ENCODE results near the gene KCTD17. TPM values are rescaled to one million over a fixed set of nuclear protein-coding genes. Genes with fewer than 3 reads are reported as not detected.

Gene KCTD17
- total RNA-seq, 1 donor from 2014 or later: 53.7 TPM

Other genes with a start within 250 kb of the KCTD17 start
- gene PVALB, start 234.7 kb upstream of the KCTD17 start, total RNA-seq (ENCODE audit: low replicate concordance): 0.75 TPM in 1 of 2 replicates, not detected in the other
- 0.59 TPM in 1 of 2 replicates, not detected in the other for gene NCF4, start 190.7 kb upstream of the KCTD17 start, total RNA-seq (ENCODE audit: low replicate concordance)
- 0.72 and 1.6 TPM in 2 replicates for gene CSF2RB, start 138.1 kb upstream of the KCTD17 start, total RNA-seq (ENCODE audit: low replicate concordance)
- 30.8 and 34.0 TPM in 2 replicates for gene TST, start 32.3 kb upstream of the KCTD17 start, total RNA-seq (ENCODE audit: low replicate concordance)
- gene MPST, start 32.0 kb upstream of the KCTD17 start, total RNA-seq (ENCODE audit: low replicate concordance): 56.6 and 71.3 TPM in 2 replicates
- gene TMPRSS6, start 58.0 kb downstream of the KCTD17 start, total RNA-seq (ENCODE audit: low replicate concordance): 7.6 and 14.3 TPM in 2 replicates
- 0.12 and 0.68 TPM in 2 replicates for gene IL2RB, start 98.2 kb downstream of the KCTD17 start, total RNA-seq (ENCODE audit: low replicate concordance)
- 23.2 and 26.2 TPM in 2 replicates for gene C1QTNF6, start 136.5 kb downstream of the KCTD17 start, total RNA-seq (ENCODE audit: low replicate concordance)
- gene SSTR3, start 160.7 kb downstream of the KCTD17 start, total RNA-seq (ENCODE audit: low replicate concordance): 2.4 and 3.4 TPM in 2 replicates
- 0.24 and 1.2 TPM in 2 replicates for gene RAC2, start 192.5 kb downstream of the KCTD17 start, total RNA-seq (ENCODE audit: low replicate concordance)
- not detected in 2 replicates for gene CYTH4, start 230.8 kb downstream of the KCTD17 start, total RNA-seq (ENCODE audit: low replicate concordance)